ENCODE results near the gene GPR108.

Gene GPR108

GRCh38 chr19:6716610-6716970 is 20.8 kb downstream of the GPR108 start:
- no peak for DNase-seq (ENCODE audit: low read depth)
- H3K4me3 ChIP-seq (ENCODE audit: low read depth, low read length): no peak overlapping the region
- in situ Hi-C loops (cut with HindIII; ENCODE audit: low sequenced_read_pairs): no loop called here
- TF ChIP-seq CTCF (IDR thresholded peaks at IDR 0.05; ENCODE audit: low read depth, low read length, missing control alignments): no peak

GRCh38 chr19:6714749-6715555 is 22.4 kb downstream of the GPR108 start:
- TF ChIP-seq CTCF (IDR thresholded peaks at IDR 0.05; ENCODE audit: low read depth, low read length, missing control alignments): no peak
- H3K4me3 ChIP-seq (ENCODE audit: low read depth, low read length): no peak overlapping the region
- no peak for DNase-seq (ENCODE audit: low read depth)
- in situ Hi-C loops (cut with HindIII; ENCODE audit: low sequenced_read_pairs): no loop called here

- H3K4me3 ChIP-seq (ENCODE audit: low read depth, low read length): no peak overlapping the region
These were observed 23.3 kb downstream of the GPR108 start for GRCh38 chr19:6713773-6714692.

GRCh38 chr19:6712692-6713670 is 24.4 kb downstream of the GPR108 start:
- in situ Hi-C loops (cut with HindIII; ENCODE audit: low sequenced_read_pairs): no loop called here
- no peak for TF ChIP-seq CTCF (IDR thresholded peaks at IDR 0.05; ENCODE audit: low read depth, low read length, missing control alignments)
- H3K4me3 ChIP-seq (ENCODE audit: low read depth, low read length): no peak overlapping the region
- no peak for DNase-seq (ENCODE audit: low read depth)

More at GRCh38 chr19:6713773-6714692, 23.3 kb downstream of the GPR108 start:
- in situ Hi-C loops (cut with HindIII; ENCODE audit: low sequenced_read_pairs): no loop called here
- TF ChIP-seq CTCF (IDR thresholded peaks at IDR 0.05; ENCODE audit: low read depth, low read length, missing control alignments): no peak
- DNase-seq (ENCODE audit: low read depth): no peak

- H3K4me3 ChIP-seq (ENCODE audit: low read depth, low read length): no peak overlapping the region
- in situ Hi-C loops (cut with HindIII; ENCODE audit: low sequenced_read_pairs): no loop called here
- no peak for DNase-seq (ENCODE audit: low read depth)
- TF ChIP-seq CTCF (IDR thresholded peaks at IDR 0.05; ENCODE audit: low read depth, low read length, missing control alignments): no peak
These were observed 25.1 kb downstream of the GPR108 start for GRCh38 chr19:6712231-6712630.

GRCh38 chr19:6711605-6712004 is 25.8 kb downstream of the GPR108 start:
- DNase-seq (ENCODE audit: low read depth): no peak
- H3K4me3 ChIP-seq (ENCODE audit: low read depth, low read length): no peak overlapping the region
- in situ Hi-C loops (cut with HindIII; ENCODE audit: low sequenced_read_pairs): no loop called here
- no peak for TF ChIP-seq CTCF (IDR thresholded peaks at IDR 0.05; ENCODE audit: low read depth, low read length, missing control alignments)
